ENCODE results near the gene XXYLT1.
"Not testable (repeated sequence)": the region's sequence is repeated elsewhere in the genome, so short reads cannot be mapped to it uniquely, and the experiment has no call there.

Gene XXYLT1

DNA sequence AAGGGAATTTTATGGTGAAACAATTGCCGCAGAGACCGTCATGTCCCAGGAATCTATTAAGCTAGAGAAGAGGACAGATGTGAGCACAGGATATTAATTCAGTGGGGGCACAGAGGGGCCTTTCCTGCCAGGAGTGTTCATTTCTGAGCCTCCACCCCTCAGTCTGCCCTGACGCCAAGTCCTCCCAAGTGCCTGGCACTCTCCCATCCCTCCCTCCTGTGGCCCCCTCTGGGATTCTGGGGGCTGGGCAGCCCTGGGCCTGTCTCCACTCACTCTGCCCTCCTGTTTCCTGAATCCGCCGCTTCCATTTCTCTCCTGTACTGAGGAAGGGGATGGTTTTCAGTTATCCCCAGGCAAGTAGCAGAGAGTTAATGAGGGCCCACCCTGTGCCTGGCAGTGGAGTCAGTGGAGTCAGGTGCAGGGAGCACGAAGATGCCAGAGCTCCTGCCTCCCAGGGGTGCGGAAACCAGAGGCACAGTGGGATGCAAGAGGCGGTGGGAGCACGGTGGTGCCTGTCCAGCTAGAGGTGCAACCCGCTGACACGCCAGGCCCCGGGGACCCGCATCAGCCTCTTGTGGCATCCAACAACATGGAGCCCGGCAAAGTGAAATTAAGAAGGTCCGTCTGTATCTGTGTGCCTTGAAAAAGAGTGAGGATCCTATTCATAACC, 212.5 kb downstream of the XXYLT1 start:
- DNase-seq, result no peak

DNA sequence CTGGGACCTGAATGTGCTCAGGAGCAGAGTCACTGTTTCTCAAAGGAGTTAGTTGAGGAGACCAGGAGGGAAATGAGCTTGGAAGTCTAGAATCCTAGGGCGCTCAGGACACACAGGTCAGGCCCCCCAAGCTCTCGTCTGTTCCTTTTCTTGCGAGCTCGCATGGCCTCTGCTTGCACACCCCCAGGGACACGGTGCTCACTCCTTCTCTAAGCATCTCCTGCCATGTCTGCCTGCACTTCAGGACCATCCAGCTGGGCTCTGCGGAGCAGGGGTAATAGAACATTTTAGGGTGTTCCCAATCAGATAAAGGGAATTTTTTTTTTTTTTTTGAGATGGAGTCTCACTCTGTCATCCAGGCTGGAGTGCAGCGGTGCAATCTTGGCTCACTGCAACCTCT, 213.2 kb downstream of the XXYLT1 start:
- no peak for DNase-seq

DNA sequence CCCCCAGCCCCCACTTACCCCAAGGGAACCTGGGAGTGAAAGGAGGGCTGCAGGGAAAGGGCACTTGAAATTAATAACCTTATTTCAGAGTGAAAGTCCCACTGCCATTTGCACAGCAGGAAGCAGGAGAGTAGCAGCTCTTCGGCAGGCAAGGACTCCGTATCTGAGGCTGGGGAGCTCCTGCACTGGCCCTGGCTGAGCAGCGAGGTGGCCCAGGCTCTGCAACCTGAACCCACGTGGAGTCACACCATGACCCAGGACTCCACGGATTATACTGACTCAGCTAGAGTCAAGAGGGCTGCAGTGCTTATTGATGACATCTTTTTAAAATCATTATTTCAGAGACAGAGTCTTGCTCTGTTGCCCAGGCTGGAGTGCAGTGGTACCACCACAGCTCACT, 214.5 kb downstream of the XXYLT1 start:
- no peak for DNase-seq

DNA sequence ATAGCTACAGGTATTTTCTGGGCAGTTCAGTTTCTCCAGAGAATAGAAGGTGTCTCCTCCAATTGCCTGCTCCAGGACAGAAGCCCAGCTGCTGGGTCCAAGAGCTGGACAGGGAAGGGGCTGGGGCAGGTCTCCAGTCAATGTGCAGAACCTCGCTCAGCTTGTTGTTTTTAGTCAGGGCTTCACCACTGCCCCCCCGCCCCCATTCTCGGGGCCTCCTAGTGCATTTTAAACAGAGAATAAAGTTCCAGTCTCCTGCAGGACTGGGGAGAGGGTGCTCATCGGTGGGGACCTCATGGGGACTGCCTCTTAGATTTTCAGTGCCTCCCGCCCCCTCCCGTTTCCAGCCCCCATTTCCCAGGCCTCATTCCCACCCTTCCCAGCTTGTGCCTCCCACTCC, 216.6 kb downstream of the XXYLT1 start:
- no peak for DNase-seq

DNA sequence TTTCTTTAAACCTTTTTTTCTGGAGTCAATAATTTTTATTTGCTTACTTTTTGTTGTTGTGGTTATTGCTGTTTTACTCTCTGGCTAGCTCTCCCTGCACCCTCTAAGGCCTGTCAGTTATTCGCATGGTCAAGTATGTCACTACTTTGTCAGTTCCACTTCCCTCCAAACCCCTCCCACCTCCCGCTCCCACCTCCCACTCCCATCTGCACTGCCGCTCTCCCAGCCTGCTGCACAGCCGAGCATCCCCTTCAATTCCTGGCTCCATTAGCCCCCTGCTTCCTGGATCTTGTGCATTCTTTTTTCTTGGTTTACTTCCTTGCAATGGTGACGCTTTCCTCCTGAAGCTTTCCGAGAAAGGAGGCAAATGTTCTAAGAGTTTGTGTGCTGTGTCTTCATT, 218.0 kb downstream of the XXYLT1 start:
- no peak for DNase-seq

DNA sequence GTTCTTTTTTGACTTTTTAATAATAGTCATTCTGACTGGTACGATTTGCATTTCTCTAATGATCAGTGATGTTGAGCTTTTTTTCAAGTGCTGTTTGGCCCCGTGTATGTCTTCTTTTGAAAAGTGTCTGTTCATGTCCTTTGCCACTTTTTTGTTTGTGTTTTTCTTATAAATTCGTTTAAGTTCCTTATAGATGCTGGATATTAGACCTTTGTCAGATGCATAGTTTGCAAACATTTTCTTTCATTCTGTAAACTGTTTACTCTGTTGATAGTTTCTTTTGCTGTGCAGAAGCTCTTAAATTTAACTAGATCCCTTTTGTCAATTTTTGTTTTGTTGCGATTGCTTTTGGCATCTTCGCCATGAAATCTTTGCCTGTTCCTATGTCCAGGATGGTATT, 220.7 kb downstream of the XXYLT1 start:
- not testable (repeated sequence) for DNase-seq

DNA sequence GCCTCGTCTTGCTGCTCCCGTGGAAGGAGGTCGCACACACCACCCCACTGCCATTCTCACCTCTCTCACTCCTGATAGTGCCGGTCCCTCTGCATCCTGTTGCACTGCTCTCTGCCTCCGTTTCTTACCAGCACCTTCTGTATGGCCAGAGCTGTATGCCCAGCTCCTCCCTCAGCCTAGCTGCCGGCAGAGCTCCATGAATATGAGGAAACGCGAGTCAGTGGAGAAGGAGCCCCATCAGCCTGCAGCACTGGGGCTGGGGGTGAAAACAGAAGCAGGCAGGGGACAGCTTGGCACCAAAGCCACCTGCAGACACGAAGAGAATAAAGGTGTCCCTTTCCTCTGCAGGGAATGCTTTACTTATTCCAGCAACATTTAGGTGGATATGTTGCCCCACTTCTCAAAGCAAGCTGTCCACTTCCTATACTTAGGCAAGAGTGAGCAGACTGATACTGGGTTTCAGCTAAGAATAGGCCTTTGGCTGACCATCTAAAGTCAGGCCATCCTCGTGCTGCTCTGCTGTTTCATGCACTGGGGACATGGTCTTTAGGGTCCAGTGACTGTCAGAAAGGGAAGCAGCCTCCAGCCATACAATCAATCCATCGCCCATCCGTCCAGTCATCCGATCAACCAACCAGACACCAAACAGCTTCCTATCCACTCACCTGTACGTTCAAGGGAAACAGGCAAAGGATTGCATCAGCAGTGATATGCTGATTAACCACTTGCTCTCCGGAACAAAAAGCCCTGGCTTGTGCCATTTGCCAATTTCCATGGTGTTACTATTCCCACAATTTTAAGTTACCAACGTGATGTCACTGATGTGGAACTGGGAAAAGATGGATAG, 222.7 kb downstream of the XXYLT1 start:
- DNase-seq, result no peak

DNA sequence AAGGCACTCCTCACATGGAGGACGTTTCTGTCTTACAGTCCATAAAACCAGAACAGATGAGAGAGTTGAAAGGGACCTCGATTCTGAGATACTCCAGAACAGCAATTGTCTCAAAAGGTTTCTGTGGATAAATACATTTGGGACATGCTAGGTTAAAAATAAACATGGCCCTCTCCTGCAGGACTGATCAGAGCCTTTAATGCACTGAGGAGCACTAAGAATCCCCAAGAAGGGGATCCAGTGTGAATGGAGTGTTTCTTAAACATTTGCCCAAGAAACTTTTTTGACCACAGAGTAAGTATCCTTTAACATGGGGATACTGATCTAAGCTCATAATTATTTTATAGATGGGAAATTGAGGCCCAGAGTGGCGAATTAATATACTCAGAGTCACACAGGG, 223.4 kb downstream of the XXYLT1 start:
- DNase-seq, result no peak

DNA sequence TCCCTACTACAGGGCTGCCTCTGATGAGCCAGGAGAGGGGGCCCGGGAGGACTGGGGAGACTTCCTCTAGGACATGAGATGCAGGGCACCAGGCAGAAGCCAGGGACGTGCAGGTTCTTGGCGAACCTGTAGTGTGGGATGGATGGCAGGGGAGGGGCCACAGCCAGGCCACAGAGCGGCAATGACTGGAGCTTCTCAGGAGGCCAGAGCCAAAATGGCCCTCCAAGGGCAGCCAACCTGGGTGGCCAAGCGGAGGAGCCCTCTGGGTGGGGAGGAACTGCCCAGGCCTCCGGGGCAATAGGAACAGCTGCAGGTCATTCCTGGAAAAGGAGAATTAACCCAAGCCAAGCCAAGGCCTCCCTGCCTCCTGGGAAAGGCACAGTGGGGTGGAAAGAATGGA, 224.5 kb downstream of the XXYLT1 start:
- DNase-seq, result no peak

DNA sequence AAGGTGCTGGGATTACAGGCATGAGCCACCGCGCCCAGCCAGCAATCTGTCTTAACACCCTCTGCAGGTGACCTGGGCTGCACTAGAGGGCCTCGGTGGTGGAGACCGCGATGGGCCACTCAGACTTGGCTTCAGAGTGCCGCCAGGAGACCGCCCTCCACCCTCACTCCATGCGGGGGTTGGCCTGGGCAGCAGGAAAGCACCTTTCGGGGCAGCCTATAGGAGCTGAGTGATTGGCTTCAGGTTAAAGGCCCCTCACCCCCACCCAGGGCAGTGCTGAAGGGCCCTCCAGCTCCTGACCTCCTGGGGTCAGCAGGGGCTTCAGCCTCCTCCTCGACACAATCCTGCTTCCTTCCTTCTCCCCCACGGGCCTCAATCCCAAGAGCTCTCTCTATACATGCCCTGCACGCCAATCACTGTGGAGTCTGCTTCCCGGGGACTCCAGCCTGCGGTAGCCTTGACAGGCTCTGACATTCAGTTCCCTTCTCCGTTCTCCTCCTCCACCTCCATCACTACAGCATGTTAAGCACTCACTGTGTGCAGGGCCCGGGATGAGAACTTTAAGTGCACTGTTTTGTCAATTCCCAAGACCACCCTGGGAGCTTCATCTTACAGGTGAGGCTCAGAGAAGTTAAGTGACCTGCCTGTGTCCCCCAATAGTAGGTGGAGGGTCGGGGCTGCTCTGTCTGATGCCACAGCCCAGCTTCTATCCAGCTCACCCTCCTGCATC, 225.3 kb downstream of the XXYLT1 start:
- DNase-seq, result no peak

DNA sequence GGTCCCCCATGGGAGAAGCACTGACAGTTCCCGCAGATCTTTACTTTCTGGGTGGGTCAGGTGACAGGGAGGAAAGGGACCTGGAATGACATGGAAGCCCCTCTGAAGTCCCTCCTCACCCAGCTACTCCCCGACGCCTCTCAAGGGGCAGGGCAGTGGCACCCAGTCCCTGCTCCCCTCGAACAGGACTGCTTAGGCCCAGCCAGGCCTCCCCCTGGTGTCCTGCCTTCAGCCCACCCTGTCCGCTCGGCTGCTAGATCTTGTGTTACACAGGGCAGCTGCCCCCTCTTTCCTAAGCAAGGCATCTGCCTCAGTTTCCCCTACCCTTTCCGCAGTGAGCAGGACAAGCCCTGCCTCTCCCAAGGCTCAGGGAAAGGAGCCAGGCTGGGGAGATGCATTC, 226.5 kb downstream of the XXYLT1 start:
- DNase-seq, result no peak

DNA sequence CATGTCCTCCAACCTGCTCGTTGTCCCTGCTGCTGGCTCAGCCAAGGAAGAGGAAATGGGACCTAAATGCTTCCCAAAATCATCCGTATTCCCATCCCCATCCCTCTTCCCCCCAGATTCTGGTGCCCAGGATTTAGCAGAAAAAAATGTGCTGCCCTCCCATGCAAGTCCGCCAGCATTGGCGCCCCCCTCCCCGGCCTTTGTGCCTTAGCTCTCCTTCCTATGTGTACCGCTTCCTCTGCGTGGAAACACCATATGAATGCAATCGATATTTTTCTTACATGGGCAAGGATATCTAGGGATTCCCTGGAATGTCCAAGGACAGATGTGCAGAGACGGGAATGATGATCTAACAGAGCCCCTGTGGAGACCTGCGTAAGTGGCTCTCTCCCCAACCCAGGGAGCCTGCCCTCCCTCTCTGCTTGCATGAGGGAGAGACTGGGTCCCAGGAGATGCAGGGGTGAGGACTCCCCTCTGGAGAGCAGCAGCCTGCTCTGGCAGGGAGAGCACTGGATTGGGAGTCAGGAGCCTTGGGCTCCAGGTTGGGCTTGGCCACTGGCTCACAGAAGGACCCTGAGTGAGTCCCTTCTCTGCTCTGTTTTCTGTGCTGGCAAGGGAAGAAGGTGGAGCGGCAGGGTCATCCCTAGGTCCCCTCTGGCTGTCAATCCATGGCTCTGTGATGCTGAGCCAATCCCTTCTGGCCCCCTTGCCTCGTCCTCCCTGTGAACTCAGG, 227.2 kb downstream of the XXYLT1 start:
- no peak for DNase-seq

DNA sequence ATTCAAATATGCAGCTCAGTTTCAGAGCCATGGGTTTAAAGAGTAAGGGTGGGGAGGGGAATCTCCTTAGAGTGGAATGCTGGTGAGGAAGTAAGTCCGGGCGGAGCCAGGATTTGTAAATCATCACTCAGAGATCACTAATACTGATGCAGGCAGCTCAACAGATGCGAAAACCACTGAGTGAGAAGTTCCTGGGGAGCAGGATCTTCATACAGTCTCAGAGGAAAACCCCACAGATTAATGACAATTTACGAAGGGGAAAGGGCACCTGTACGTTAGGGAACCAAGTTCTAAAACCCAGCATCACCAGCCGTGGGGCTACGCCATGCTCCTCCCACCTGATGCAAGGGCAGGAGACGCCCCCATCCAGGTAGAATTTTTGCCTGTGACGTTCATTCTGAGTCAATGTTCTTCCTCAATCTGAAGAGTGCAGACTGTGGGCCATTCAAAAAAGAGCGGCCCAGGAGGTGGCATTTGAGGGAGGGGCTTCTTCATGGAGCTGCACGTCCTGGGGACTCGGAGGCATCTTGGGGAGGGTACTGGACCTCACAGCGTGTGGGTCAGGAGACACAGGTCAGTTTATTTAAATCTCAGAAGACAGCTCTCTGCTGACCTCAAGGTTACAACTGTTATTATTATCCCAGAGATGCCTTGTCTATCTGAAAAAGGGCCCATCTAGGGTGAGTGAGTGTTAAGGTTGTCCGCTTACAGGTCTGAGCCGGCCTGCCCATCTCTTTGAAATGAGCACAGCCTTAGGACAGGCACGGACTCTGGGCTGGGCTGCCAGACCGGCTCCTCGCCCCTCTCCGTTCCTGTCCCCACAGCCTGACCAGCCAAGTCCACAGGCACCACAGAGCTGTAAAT, 228.0 kb downstream of the XXYLT1 start:
- no peak for DNase-seq

DNA sequence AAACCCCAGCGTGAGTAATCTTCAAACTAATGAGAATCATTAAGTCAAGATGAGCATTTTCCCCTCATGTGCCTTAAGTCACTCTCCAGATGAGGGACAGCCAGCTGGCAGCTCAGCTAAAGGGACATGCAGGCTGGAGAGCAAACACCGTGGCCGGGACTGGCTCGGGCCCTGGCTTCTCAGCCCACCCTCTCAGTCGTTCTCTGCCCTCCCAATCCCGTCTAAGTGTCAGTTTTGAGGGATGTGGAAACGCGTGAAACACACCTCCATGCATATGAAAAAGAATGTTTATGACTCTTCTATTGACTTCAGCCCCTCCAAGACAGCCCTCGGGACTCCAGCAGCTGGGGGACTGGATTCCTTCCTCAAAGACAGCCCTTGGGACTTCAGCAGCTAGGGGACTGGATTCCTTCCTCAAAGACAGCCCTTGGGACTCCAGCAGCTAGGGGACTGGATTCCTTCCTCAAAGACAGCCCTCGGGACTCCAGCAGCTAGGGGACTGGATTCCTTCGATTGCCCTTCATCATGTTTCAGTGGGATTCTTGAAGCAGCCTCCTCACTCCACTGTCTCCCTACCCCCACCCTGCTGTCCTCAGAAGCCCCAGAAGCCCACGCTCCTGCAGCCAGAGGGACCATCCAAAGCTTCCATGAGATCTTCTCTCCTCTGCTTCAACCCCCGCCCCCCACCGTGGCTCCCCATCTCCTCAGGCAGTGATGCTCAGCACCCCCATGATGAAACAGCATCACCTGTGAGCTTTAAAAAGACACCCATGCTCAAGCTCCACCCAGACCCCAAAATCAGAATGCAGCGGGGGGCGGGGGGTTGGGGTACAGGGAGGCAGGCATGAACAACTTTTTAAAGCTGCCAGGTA, 228.9 kb downstream of the XXYLT1 start:
- no peak for DNase-seq

DNA sequence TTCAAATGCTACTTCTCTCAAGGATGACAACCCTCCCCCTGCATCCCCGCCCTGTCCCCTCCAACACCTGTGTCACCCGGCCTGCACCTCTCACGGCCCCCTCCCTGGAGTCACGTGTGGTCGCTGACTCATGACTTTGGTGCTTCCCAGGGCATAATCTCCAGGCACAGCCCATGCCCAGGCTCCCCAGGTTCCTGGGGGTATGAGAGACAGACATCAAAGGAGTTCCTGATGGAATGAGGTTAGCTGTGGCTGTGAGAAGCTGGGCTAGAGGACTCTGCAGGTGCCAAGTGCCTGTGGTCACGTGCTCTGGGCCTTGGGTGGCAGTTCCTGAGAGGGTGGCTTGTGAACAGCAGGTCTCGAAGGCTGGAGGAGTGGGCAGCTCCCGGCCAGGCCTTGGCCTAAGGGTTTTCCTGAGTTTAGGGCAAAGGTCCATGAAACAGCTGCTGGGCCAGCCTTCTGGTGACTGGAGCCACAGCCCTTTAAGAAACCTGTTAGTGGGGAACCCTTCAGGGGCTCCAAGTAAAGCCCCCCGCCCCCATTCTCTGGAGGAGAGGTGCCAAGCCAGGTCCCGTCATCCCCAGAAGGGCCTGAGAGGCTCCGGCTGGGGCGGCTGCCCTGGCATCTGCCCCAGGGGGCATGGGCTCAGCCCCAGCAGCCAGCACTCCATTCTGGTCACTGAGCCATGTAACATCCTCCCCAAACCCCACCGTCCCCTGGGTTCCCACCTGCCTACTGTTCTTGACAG, 230.0 kb downstream of the XXYLT1 start:
- DNase-seq, result no peak

DNA sequence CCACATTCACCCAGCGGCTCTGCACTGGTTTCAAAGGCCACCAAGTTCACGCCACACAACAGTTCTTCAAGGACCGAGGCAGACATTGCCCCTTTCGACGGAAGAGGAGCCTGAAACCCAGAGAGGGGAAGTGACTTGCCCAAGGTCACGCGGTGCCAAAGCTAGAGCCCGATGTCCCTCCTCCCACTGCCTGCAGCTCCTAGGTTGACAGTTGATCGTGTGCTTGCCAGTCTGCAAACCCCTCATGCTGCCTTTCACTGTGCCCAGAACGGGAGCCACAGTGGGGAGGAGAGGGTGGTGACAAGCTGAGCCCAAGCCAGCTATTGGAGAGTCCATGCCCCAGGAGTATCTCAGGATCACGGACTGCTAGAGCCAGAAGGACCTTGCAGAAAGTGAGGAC, 230.9 kb downstream of the XXYLT1 start:
- DNase-seq, result no peak

DNA sequence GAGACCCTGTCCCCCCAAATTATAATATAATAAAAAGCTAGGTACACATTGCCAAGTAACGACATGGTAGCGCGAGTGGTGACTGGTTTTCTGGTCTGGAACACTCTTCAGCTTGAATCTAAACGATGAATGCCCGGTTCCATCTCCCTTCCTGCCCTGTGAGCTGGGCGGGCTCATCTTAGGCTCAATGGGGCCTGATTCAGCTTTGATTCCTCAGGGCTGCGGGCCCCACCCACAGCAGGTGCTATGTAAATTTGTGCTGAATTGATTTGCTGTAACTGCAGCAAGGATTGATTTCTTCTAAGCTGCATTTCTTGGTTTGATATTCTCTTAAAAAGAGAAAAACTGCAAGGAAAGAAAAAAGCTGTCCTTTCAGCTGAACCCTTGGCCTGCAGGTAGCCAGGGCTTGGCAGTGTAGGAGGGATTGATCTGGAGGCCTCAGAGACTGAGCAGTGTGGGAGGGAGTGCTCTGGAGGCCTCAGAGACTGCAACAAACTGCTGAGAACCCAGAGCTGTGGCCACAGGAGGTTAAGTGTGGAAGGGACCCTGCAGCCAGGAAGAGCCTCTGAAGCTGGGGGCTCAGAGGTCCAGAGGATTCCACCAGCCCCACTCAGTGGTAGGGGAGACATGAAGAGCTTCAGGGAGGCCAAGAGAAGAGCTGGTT, 231.6 kb downstream of the XXYLT1 start:
- no peak for DNase-seq

DNA sequence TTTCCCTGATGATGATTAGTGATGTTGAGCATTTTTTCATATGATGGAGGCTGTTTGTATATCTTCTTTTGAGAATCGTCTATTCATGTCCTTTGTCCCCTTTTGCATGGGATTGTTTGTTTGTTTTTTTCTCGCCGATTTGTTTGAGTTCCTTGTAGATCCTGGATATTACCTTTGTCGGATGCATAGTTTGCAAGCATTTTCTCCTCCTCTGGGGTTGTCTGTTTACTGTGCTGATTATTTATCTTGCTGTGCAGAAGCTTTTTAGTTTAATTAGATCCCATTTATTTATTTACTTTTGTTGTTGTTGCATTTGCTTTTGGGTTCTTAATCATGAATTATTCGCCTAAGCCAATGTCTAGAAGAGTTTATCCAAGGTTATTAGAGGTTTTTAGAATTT, 232.8 kb downstream of the XXYLT1 start:
- DNase-seq, result no peak

DNA sequence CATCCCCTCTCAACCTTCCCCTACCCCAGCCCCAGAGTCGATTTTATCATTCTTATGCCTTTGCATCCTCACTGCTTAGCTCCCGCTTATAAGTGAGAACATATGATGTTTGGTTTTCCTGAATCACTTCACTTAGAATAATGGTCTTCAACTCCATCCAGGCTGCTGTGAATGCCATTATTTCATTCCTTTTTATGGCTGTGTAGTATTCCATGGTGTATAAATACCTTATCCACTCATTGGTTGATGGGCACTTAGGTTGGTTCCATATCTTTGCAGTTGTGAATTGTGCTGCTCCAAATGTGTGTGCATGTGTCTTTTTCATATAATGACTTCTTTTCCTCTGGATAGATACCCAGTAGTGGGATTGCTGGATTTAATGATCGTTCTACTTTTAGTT, 233.4 kb downstream of the XXYLT1 start:
- DNase-seq, result not testable (repeated sequence)

DNA sequence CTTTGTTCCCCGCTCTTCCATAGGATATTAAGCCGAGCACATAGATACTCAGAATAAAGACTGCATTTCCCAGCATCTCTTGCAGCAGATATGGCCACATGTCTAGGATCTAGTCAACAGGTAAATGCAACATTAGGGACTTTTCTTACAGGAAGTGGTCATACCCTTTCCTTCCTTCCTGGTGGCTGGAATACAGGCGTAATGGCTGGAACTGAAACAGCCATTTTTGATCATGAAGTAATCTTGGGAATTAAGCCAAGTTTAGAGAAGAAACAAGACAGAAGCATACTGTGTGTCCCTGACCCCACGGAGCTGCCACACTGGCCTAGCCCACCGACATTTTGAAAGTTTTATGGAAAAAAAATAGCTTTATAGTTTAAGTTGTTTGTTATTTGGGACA, 234.0 kb downstream of the XXYLT1 start:
- DNase-seq, result no peak
